GM12873 (cell line): ENCODE data around the gene PEA15.

Experiments
- TF ChIP-seq, protein P1 (sequence below): IDR thresholded peaks from 2 replicates; pipeline ENCODE4 v1.5.1; 2012; ENCODE audit warnings: low read depth, mild to moderate bottlenecking, moderate library complexity, low read length, control low read depth; ENCODE audit not compliant: insufficient read depth; ENCODE audit errors: missing control alignments

PEA15 gene

GRCh38 chr1:160204526-160205241 is 500 bp upstream of the PEA15 start:
- TF ChIP-seq, protein P1, sequence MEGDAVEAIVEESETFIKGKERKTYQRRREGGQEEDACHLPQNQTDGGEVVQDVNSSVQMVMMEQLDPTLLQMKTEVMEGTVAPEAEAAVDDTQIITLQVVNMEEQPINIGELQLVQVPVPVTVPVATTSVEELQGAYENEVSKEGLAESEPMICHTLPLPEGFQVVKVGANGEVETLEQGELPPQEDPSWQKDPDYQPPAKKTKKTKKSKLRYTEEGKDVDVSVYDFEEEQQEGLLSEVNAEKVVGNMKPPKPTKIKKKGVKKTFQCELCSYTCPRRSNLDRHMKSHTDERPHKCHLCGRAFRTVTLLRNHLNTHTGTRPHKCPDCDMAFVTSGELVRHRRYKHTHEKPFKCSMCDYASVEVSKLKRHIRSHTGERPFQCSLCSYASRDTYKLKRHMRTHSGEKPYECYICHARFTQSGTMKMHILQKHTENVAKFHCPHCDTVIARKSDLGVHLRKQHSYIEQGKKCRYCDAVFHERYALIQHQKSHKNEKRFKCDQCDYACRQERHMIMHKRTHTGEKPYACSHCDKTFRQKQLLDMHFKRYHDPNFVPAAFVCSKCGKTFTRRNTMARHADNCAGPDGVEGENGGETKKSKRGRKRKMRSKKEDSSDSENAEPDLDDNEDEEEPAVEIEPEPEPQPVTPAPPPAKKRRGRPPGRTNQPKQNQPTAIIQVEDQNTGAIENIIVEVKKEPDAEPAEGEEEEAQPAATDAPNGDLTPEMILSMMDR, result no peak

GRCh38 chr1:160206036-160206389 is 829 bp downstream of the PEA15 start:
- TF ChIP-seq, protein P1, result no peak

DNA sequence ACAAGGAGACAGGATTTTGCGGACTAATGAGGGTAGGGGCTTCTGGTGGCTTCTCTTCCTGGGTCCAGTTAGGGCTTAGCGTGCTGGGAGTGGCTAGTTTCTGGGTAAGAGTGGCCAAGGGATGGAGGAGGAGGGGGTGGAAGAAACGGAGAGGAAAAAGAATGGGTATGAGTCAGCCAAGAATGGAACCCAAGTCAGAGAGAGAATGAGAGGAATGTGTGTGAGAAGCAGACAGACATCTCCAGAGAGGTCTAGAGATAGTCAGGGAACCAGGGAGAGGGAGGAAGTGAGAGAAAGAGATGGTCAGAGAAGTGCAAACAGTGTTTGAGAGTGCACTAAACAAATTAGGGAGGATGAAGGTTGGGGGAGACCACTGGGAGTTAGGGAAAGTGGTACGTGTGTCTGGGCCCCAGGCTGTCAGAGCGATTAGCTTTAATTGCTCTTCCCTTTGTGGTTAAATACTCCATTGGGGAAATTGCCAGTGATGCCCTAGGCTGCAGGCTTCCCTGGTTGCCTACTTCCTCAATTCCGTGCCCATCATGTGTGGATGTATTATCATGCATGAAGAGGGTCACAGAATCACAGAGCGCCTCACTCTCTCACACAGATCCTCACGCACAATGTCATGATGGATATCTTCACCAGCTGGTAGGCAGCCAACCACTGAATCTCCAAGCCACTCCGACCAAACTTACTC is 1.4 kb downstream of the PEA15 start:
- TF ChIP-seq, protein P1, result no peak

DNA sequence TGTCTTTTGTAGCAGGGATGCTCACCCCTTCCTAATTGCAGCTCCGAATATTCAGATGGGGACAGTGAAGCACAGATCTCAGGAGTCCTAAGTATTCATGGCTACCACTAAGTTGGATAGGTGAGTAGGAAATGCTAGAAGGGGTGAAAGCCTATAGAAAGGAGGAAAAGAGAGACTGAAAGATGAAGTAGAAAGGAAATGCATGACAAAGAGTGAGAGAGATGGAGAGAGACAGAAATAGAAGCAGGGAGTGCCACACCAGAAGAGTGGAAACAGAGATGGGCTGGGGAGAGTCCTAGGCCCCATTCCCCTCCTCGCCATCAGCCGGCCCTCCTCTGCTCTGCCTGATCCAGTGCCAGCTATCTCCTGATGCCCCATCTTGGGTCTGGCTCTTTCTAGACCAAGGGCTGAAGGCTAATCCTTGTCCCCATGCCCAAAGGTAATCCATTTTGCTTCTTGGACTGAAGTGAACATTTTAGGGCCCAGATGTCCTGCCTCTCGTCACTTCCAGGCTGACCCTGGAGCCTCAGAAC is 2.0 kb downstream of the PEA15 start:
- TF ChIP-seq, protein P1, result no peak

- TF ChIP-seq, protein P1, result no peak
Observed at GRCh38 chr1:160207771-160208556, 2.8 kb downstream of the PEA15 start.

DNA sequence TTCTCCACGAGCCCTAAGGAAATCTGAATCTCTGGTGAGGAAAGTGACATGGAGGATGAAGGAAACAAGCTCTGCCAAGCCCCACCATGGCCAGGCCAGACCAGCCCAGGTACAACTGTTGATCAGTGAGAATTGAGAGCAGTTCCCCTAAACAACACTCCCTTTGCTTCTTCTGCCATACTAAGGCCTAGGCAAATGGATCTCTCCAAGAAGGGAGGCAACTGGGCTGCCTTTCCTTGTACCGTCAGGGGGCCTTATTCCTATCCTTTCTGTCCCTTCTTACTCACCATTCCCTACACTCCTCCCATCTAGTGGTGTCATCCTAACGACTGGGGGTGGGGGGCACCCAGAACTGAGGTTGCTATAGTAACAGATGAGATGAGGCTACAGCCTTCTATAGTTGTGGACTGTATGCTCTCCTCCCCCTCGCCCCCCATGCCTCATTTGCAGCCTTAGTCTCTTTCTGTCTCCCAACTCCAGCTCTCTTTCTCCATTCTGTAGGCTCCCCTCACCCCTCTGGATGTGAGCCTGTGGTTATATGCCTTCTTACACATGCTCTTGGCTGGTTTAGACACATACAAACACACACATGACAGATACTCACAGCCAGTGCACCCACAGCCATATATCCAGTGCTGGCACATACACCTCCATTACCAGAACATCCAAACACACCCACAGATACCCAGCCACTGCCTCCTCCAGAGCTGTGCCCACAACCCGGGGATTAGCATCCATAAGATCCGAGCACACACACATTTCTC is 3.6 kb downstream of the PEA15 start:
- TF ChIP-seq, protein P1, result no peak
